ENCODE measurements around the gene NOX5. TPM values are rescaled to one million over a fixed set of nuclear protein-coding genes. Genes with fewer than 3 reads are reported as not detected.

The NOX5 gene
- total and polyA plus RNA-seq, 4 experiments from 2014 or later: 0.06 to 0.08 TPM; not detected in 2

DNA sequence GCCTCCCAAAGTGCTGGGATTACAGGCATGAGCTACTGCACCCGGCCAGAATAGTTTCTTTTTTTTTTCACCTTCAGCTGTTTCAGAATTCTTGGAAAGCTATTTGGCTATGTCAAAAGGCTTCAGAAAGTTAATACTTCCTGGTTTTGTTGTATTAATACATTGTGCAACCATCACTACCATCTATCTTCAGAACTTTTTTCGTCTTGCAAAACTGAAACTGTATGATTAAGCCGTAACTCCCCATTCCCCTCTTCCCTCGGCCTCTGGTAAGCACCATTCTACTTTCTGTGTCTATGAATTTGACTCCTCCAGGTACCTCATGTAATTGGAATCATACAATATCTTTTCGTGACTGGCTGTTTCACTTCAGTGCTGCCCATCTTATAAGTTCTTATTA lies 5.2 kb upstream of the NOX5 start:
- CTCF ChIA-PET (ENCODE audit: partially characterized antibody): no interaction called here

DNA sequence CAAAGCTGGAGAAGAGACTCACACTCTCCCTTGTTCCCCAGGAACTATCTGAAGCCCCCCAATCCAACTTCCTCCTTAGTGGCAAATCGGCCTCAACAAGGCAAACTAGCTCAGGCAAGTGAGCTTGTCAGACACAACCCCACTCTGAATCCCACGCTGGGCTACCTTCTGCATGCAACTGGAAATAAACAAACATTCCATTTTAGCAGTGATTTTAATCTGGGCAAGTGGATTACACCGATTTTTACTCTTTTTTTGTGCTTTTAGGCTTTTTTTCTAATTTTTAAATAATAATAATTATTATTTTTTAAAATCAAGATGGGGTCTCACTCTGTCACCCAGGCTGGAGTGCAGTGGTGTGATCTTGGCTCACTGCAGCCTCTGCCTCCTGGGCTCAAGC lies 2.9 kb upstream of the NOX5 start:
- H3K27ac ChIP-seq (ENCODE audit: low read depth, low read length): no peak overlapping the region
- H3K9me3 ChIP-seq (ENCODE audit: control insufficient read depth in 1 of 2, low read length in 2 of 2): peaks cover 0 to 3% of the 10 kb centered on the region in 2 donors
- H3K27me3 ChIP-seq (ENCODE audit: insufficient read depth, low read length): no peaks in the 10 kb centered on the region
- no peak overlapping the region for H3K4me3 Mint-ChIP-seq
- peaks cover 7 to 13% of the 10 kb centered on the region in 2 donors for H3K27me3 Mint-ChIP-seq
- intact Hi-C loops (cut with micrococcal nuclease): no loop called here
- CTCF ChIA-PET (ENCODE audit: partially characterized antibody): no interaction called here
- H3K27ac Mint-ChIP-seq: no peak overlapping the region
- H3K4me3 ChIP-seq (ENCODE audit: low read length in 2 of 2): no peak overlapping the region
- no peaks in the 10 kb centered on the region for H3K36me3 ChIP-seq (ENCODE audit: insufficient read depth, low read length)
- DNase-seq: no peak
- H3K36me3 Mint-ChIP-seq: peaks cover 7 to 8% of the 10 kb centered on the region in 2 donors
- no peaks in the 10 kb centered on the region for H3K4me1 Mint-ChIP-seq
- H3K4me1 ChIP-seq (ENCODE audit: insufficient read depth, low read length): no peaks in the 10 kb centered on the region
- H3K9me3 Mint-ChIP-seq: peaks cover 2 to 42% (median 29%) of the 10 kb centered on the region in 8 donors
- POLR2A ChIA-PET (ENCODE audit: partially characterized antibody): no interaction called here

More for the DNA sequence above, 5.2 kb upstream of the NOX5 start:
- Histone ChIP-seq H3K27ac (ENCODE audit: low read depth, low read length) (no peak overlapping the region), H3K9me3 (ENCODE audit: control insufficient read depth in 1 of 2, low read length in 2 of 2) (peaks cover 0 to 3% of the 10 kb centered on the region in 2 donors), H3K4me1 (ENCODE audit: insufficient read depth, low read length) (no peaks in the 10 kb centered on the region), H3K27me3 (ENCODE audit: insufficient read depth, low read length) (no peaks in the 10 kb centered on the region), H3K4me3 (ENCODE audit: low read length in 2 of 2) (no peak overlapping the region), H3K36me3 (ENCODE audit: insufficient read depth, low read length) (no peaks in the 10 kb centered on the region)
- Mint-ChIP-seq H3K4me3 (no peak overlapping the region), H3K27ac (no peak overlapping the region), H3K9me3 (peaks cover 2 to 51% (median 38%) of the 10 kb centered on the region in 8 donors), H3K4me1 (no peaks in the 10 kb centered on the region), H3K27me3 (peaks cover 5 to 14% of the 10 kb centered on the region in 2 donors), H3K36me3 (peaks cover 7 to 8% of the 10 kb centered on the region in 2 donors)
- POLR2A ChIA-PET (ENCODE audit: partially characterized antibody): no interaction called here
- no peak for DNase-seq
- intact Hi-C loops (cut with micrococcal nuclease): no loop called here

DNA sequence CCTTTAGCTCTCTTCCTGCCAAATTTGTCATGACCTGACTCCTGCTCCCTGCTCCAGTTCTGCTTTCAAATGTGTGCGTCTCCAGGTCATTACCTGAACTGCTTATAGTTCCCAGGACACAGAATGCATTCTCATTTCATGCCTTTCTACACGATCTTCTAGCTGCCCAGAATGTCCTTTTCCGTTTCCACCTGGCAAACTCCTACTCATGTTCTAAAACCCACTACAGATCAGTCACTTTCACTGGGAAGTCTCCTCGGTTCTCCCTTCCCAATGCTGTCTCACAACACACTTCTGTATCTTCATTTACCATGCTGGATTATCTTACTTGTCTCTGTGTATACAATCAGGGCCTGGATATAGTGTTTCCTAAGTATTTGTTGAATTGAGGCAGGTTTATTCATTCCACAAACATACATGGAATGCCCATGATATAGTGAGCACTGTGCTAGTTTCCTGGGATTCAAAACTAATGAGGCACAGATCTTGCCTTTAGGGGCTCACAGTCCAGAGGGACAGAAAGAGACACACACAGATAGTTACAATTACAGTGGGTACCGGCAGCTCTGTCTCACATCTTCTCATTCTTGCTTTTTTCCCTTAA lies 1.6 kb upstream of the NOX5 start:
- Mint-ChIP-seq H3K27me3 (peaks cover 7 to 10% of the 10 kb centered on the region in 2 donors), H3K4me1 (no peaks in the 10 kb centered on the region), H3K4me3 (no peak overlapping the region), H3K9me3 (peaks cover 2 to 37% (median 24%) of the 10 kb centered on the region in 8 donors), H3K36me3 (peaks cover 3 to 4% of the 10 kb centered on the region in 2 donors), H3K27ac (no peak overlapping the region)
- Histone ChIP-seq H3K27me3 (ENCODE audit: insufficient read depth, low read length) (no peaks in the 10 kb centered on the region), H3K4me3 (ENCODE audit: low read length in 2 of 2) (no peak overlapping the region), H3K4me1 (ENCODE audit: insufficient read depth, low read length) (no peaks in the 10 kb centered on the region), H3K36me3 (ENCODE audit: insufficient read depth, low read length) (no peaks in the 10 kb centered on the region), H3K27ac (ENCODE audit: low read depth, low read length) (no peak overlapping the region), H3K9me3 (ENCODE audit: control insufficient read depth in 1 of 2, low read length in 2 of 2) (peaks cover 0 to 3% of the 10 kb centered on the region in 2 donors)
- ChIA-PET CTCF (ENCODE audit: partially characterized antibody) (no interaction called here), POLR2A (ENCODE audit: partially characterized antibody) (no interaction called here)
- no peak for DNase-seq
- intact Hi-C loops (cut with micrococcal nuclease): no loop called here

DNA sequence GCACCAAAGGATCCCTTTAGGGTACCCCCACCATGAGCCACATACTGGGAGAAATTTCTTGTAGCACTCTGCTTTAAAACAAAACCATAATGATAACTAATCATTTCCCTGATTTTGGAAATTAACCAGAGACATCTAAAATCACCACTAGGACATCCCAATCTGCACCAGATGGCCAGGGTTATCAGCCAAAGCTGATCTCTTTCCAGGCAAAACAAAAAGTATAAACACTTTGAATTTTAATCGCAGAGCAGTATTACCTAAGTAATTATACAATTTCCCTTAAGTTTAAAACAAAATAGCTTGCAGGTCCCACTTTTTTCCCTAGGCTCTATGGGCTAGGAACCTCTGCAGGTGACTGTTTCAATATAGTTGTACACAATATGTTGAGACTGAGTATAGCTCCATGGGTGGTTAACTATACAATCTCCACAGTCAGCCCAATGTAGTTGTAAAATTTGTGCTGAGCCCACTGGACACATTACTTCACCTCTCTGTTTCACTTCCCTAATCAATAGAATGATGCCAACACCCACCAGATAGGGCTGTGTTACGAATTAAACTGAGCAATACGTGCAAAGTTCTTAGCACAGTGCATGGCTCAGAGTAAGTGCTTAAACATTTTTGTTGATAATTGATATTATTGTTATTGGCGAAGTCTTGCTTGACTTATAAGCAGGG lies 629 bp upstream of the NOX5 start:
- no peaks in the 10 kb centered on the region for H3K4me1 Mint-ChIP-seq
- peaks cover 8 to 10% of the 10 kb centered on the region in 2 donors for H3K27me3 Mint-ChIP-seq
- DNase-seq: no peak
- no peak overlapping the region for H3K27ac Mint-ChIP-seq
- H3K4me3 Mint-ChIP-seq: no peak overlapping the region
- Histone ChIP-seq H3K27ac (ENCODE audit: low read depth, low read length) (no peak overlapping the region), H3K36me3 (ENCODE audit: insufficient read depth, low read length) (no peaks in the 10 kb centered on the region), H3K4me3 (ENCODE audit: low read length in 2 of 2) (no peak overlapping the region), H3K4me1 (ENCODE audit: insufficient read depth, low read length) (no peaks in the 10 kb centered on the region), H3K9me3 (ENCODE audit: control insufficient read depth in 1 of 2, low read length in 2 of 2) (peaks cover 0 to 3% of the 10 kb centered on the region in 2 donors), H3K27me3 (ENCODE audit: insufficient read depth, low read length) (no peaks in the 10 kb centered on the region)
- peaks cover 2 to 27% (median 15%) of the 10 kb centered on the region in 8 donors for H3K9me3 Mint-ChIP-seq
- peaks cover 0 to 3% of the 10 kb centered on the region in 2 donors for H3K36me3 Mint-ChIP-seq
- ChIA-PET CTCF (ENCODE audit: partially characterized antibody) (interaction anchor here (1.4 kb wide), 1 partner anchor 18 kb away, joined by 5 read pairs; no protein-coding TSS in a partner anchor), POLR2A (ENCODE audit: partially characterized antibody) (no interaction called here)
- intact Hi-C loops (cut with micrococcal nuclease): no loop called here

DNA sequence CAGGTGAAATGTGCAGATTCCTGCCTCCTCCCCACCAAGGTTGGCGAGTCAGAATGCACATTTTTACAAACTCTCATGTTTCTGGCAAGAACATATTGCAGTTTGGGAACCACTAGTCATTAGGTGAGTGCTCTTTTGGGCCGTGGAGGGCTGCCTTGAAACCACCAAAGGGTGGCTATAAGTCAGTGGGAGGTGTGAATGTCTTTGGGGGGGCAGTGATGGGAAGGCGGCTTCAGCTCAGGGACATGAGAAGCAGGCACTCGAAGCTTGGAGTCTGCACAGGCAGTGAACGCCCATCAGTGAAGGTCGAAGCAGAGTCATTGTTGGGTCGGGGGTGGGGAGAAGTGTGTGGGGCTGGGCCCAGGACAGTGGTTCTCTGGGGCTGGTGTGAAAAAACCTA lies 1.1 kb downstream of the NOX5 start:
- CTCF ChIA-PET (ENCODE audit: partially characterized antibody): no interaction called here
- no peaks in the 10 kb centered on the region for H3K27me3 ChIP-seq (ENCODE audit: insufficient read depth, low read length)
- POLR2A ChIA-PET (ENCODE audit: partially characterized antibody): interaction anchor here (0.6 kb wide), 1 partner anchor 201 kb away, joined by 3 read pairs; no protein-coding TSS in a partner anchor

DNA sequence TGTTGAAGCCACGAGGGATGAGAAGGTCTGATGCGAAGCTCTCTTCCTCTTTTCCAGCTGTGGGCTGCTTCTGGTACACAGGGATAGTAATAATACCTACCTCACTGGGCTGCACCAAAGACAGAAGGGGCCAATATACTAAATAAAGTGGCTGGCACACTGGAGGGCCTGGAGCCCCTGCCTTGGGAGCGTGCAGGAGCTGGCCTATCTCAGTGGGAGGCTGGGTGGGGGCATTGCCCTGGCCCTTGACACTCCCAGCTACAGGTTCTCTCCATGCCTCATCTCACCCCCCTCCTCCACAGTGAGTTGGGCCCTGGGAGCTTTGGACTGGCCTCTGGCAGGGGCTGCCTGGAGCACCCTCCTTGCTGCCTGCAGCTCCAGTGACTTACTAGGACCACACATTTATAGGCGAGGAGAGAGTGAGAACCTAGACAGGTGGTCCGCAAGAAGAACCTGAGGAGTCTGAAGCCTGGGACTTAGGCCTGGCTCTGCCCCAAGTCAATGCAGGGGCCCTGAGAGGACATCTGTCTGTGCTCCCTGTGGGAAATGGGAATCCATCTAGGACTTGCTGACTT lies 1.6 kb downstream of the NOX5 start:
- H3K9me3 Mint-ChIP-seq: peaks cover 0 to 9% (median under 1%) of the 10 kb centered on the region in 8 donors
- H3K27ac Mint-ChIP-seq: no peak overlapping the region
- ChIA-PET POLR2A (ENCODE audit: partially characterized antibody) (interaction anchor here (0.6 kb wide), 1 partner anchor 200 kb away, joined by 3 read pairs; no protein-coding TSS in a partner anchor), CTCF (ENCODE audit: partially characterized antibody) (no interaction called here)
- Histone ChIP-seq H3K27ac (ENCODE audit: low read depth, low read length) (no peak overlapping the region), H3K36me3 (ENCODE audit: insufficient read depth, low read length) (no peaks in the 10 kb centered on the region), H3K9me3 (ENCODE audit: control insufficient read depth in 1 of 2, low read length in 2 of 2) (no peaks in the 10 kb centered on the region), H3K4me3 (ENCODE audit: low read length in 2 of 2) (no peak overlapping the region), H3K4me1 (ENCODE audit: insufficient read depth, low read length) (no peaks in the 10 kb centered on the region), H3K27me3 (ENCODE audit: insufficient read depth, low read length) (no peaks in the 10 kb centered on the region)
- H3K36me3 Mint-ChIP-seq: no peaks in the 10 kb centered on the region
- DNase-seq: no peak
- no peaks in the 10 kb centered on the region for H3K4me1 Mint-ChIP-seq
- peaks cover 8 to 11% of the 10 kb centered on the region in 2 donors for H3K27me3 Mint-ChIP-seq
- intact Hi-C loops (cut with micrococcal nuclease): no loop called here
- no peak overlapping the region for H3K4me3 Mint-ChIP-seq

More for the DNA sequence above, 1.1 kb downstream of the NOX5 start:
- Mint-ChIP-seq H3K4me1 (no peaks in the 10 kb centered on the region), H3K36me3 (no peaks in the 10 kb centered on the region), H3K9me3 (peaks cover 0 to 11% (median under 1%) of the 10 kb centered on the region in 8 donors), H3K4me3 (no peak overlapping the region), H3K27ac (no peak overlapping the region), H3K27me3 (peaks cover 8 to 11% of the 10 kb centered on the region in 2 donors)
- Histone ChIP-seq H3K9me3 (ENCODE audit: control insufficient read depth in 1 of 2, low read length in 2 of 2) (no peaks in the 10 kb centered on the region), H3K4me3 (ENCODE audit: low read length in 2 of 2) (no peak overlapping the region), H3K27ac (ENCODE audit: low read depth, low read length) (no peak overlapping the region), H3K4me1 (ENCODE audit: insufficient read depth, low read length) (no peaks in the 10 kb centered on the region), H3K36me3 (ENCODE audit: insufficient read depth, low read length) (no peaks in the 10 kb centered on the region)
- intact Hi-C loops (cut with micrococcal nuclease): no loop called here
- DNase-seq: no peak

DNA sequence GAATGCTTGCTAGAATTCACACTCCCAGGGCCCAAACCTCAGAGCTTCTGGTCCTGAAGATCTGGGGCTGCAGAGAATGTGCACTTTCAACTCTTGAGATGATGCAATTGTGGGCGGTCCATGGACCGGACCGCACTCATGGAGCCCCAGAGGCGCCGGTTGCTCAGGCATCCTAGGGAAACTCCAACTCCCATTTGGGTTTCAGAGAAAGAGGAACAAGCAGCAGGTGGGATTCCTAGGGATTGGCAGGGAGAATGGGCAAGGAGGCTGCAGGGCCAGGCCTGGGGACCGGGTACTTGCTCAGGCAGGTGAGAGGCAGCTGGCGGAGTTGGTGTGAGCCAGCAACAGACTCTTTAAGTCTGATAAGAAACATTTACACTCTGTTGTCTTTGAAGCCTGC lies 3.5 kb downstream of the NOX5 start:
- H3K4me1 ChIP-seq (ENCODE audit: insufficient read depth, low read length): no peaks in the 10 kb centered on the region
- H3K27ac ChIP-seq (ENCODE audit: low read depth, low read length): no peak overlapping the region
- no peak overlapping the region for H3K4me3 ChIP-seq (ENCODE audit: low read length in 2 of 2)
- intact Hi-C loops (cut with micrococcal nuclease): no loop called here
- no peak overlapping the region for H3K4me3 Mint-ChIP-seq
- no peak for DNase-seq
- POLR2A ChIA-PET (ENCODE audit: partially characterized antibody): no interaction called here
- peaks cover 7% of the 10 kb centered on the region in 2 donors for H3K27me3 Mint-ChIP-seq
- H3K27me3 ChIP-seq (ENCODE audit: insufficient read depth, low read length): peaks cover 6% of the 10 kb centered on the region
- no peaks in the 10 kb centered on the region for H3K36me3 ChIP-seq (ENCODE audit: insufficient read depth, low read length)
- H3K4me1 Mint-ChIP-seq: no peaks in the 10 kb centered on the region
- H3K9me3 Mint-ChIP-seq: peaks cover 0 to 1% (median 0%) of the 10 kb centered on the region in 8 donors
- CTCF ChIA-PET (ENCODE audit: partially characterized antibody): no interaction called here
- no peak overlapping the region for H3K27ac Mint-ChIP-seq
- H3K36me3 Mint-ChIP-seq: no peaks in the 10 kb centered on the region
- no peaks in the 10 kb centered on the region for H3K9me3 ChIP-seq (ENCODE audit: control insufficient read depth in 1 of 2, low read length in 2 of 2)

Measured in CD4-positive, alpha-beta memory T cell (primary cell).